Activated B cell treated with CpG ODN at 0.5 μM for 24 hours (primary cell): ENCODE data around the gene INTS6. TPM values are rescaled to one million over a fixed set of nuclear protein-coding genes. Genes with fewer than 3 reads are reported as not detected.

Experiments
- ATAC-seq: fragments of 200-7000 bp; cut with Tn5 transposase; one replicate; pipeline ENCODE4 v1.10.0; 2021; ENCODE audit warnings: low read depth, mild to moderate bottlenecking, moderate library complexity
- CTCF ChIA-PET: fragments of 350-600 bp; sonication (Branson Sonifier 250); formaldehyde crosslinking; loops from one replicate; lab custom pipeline; 2021; ENCODE audit warnings: antibody characterized with exemption; lab: Charles Lee
- POLR2A ChIA-PET: fragments of 350-600 bp; sonication (Branson Sonifier 250); formaldehyde crosslinking; loops from one replicate; lab custom pipeline; 2021; ENCODE audit warnings: antibody characterized with exemption; lab: Charles Lee
- DNase-seq: peaks from one replicate; pipeline ENCODE4 v3.0.0; 2022
- H3K27ac Mint-ChIP-seq: one replicate; pipeline ENCODE4 v1.8.0; 2020; ENCODE audit warnings: mixed read lengths
- H3K27me3 Mint-ChIP-seq: one replicate; pipeline ENCODE4 v1.8.0; 2021; ENCODE audit warnings: mixed read lengths
- H3K36me3 Mint-ChIP-seq: one replicate; pipeline ENCODE4 v1.8.0; 2021; ENCODE audit warnings: low read depth, mixed read lengths
- H3K4me1 Mint-ChIP-seq: one replicate; pipeline ENCODE4 v1.8.0; 2021; ENCODE audit warnings: mixed read lengths
- H3K4me3 Mint-ChIP-seq: one replicate; pipeline ENCODE4 v1.8.0; 2020; ENCODE audit warnings: mild to moderate bottlenecking, mixed read lengths
- H3K9me3 Mint-ChIP-seq: one replicate; pipeline ENCODE4 v1.8.0; 2020; ENCODE audit warnings: mixed read lengths
- CTCF ChIP-seq: fragments of 200-600 bp; IDR thresholded peaks from one replicate; pipeline ENCODE4 v1.8.0; 2022; ENCODE audit warnings: antibody characterized with exemption, mild to moderate bottlenecking
- intact Hi-C: fragments of 100-400 bp; cut with micrococcal nuclease; formaldehyde crosslinking; loops from one replicate; pipeline ENCODE4 v1.15.1; 2024
- total RNA-seq: library from RNA; stranded (reverse); gene quantifications from 2 replicates; pipeline ENCODE4 v1.2.3, GENCODE V29; 2022

Gene INTS6
- total RNA-seq, 1 donor from 2014 or later: 68.7 TPM

- intact Hi-C loops: no loop called here
- POLR2A ChIA-PET: no interaction called here
Observed at GRCh38 chr13:51347099-51347498, 105.7 kb downstream of the INTS6 start.

GRCh38 chr13:51346397-51346796 lies 106.4 kb downstream of the INTS6 start:
- Mint-ChIP-seq H3K4me3 (no peak overlapping the region), H3K36me3 (peaks cover 2% of the 10 kb centered on the region), H3K27me3 (no peaks in the 10 kb centered on the region), H3K4me1 (no peaks in the 10 kb centered on the region), H3K27ac (no peak overlapping the region), H3K9me3 (no peaks in the 10 kb centered on the region)
- POLR2A ChIA-PET: no interaction called here
- TF ChIP-seq CTCF: no peak
- CTCF ChIA-PET: interaction anchor here (0.8 kb wide), 1 partner anchor 60 kb away, joined by 3 read pairs; no protein-coding TSS in a partner anchor
- intact Hi-C loops: no loop called here
- ATAC-seq (no peak), DNase-seq (no peak)

More at GRCh38 chr13:51347099-51347498, 105.7 kb downstream of the INTS6 start:
- CTCF ChIA-PET: no interaction called here
- Mint-ChIP-seq H3K27me3 (no peaks in the 10 kb centered on the region), H3K27ac (no peak overlapping the region), H3K4me1 (no peaks in the 10 kb centered on the region), H3K36me3 (peaks cover 2% of the 10 kb centered on the region), H3K9me3 (no peaks in the 10 kb centered on the region), H3K4me3 (no peak overlapping the region)
- ATAC-seq (no peak), DNase-seq (no peak)
- TF ChIP-seq CTCF: no peak

- intact Hi-C loops: no loop called here
- no peak overlapping the region for H3K27ac Mint-ChIP-seq
- no peak for DNase-seq
- no peak overlapping the region for H3K4me3 Mint-ChIP-seq
- H3K27me3 Mint-ChIP-seq: no peaks in the 10 kb centered on the region
- POLR2A ChIA-PET: no interaction called here
- no peaks in the 10 kb centered on the region for H3K9me3 Mint-ChIP-seq
- ATAC-seq: no peak
- no peak for TF ChIP-seq CTCF
- CTCF ChIA-PET: no interaction called here
- H3K4me1 Mint-ChIP-seq: no peaks in the 10 kb centered on the region
- H3K36me3 Mint-ChIP-seq: no peaks in the 10 kb centered on the region
Observed at GRCh38 chr13:51343475-51343874, 109.4 kb downstream of the INTS6 start.

- TF ChIP-seq CTCF: no peak
- intact Hi-C loops: no loop called here
- H3K36me3 Mint-ChIP-seq: no peaks in the 10 kb centered on the region
- no peak overlapping the region for H3K4me3 Mint-ChIP-seq
- H3K27me3 Mint-ChIP-seq: no peaks in the 10 kb centered on the region
- no peak overlapping the region for H3K27ac Mint-ChIP-seq
- ChIA-PET POLR2A (no interaction called here), CTCF (no interaction called here)
- no peaks in the 10 kb centered on the region for H3K4me1 Mint-ChIP-seq
- ATAC-seq (no peak), DNase-seq (no peak)
- H3K9me3 Mint-ChIP-seq: no peaks in the 10 kb centered on the region
Observed at GRCh38 chr13:51342706-51343105, 110.1 kb downstream of the INTS6 start.

DNA sequence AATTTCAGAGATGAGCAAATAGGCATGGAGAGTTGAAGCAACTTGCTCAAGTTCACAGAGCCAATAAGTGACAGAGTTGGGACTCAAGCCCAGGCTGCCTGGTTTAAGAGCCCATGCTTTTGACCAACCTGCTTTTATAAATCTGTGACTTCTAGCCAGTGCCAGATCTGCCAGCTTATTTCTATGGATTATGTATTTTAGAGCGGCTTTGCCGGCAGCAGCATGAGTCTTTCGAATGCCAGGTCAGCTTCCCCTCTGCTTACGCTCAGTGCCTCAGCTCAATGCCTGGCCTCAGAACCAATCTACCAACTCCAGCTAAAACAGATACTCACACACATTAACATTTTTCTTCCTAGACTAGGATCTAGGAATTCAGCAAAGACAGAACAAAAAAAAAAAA lies 111.0 kb downstream of the INTS6 start:
- ChIA-PET CTCF (no interaction called here), POLR2A (no interaction called here)
- H3K4me1 Mint-ChIP-seq: no peaks in the 10 kb centered on the region
- H3K4me3 Mint-ChIP-seq: no peak overlapping the region
- no peaks in the 10 kb centered on the region for H3K27me3 Mint-ChIP-seq
- H3K36me3 Mint-ChIP-seq: no peaks in the 10 kb centered on the region
- H3K9me3 Mint-ChIP-seq: no peaks in the 10 kb centered on the region
- ATAC-seq (no peak), DNase-seq (no peak)
- intact Hi-C loops: no loop called here
- H3K27ac Mint-ChIP-seq: no peak overlapping the region
- no peak for TF ChIP-seq CTCF
